Activated CD4-positive, alpha-beta T cell treated with anti-CD3 and anti-CD28 coated beads, Interleukin-2, amount 10 ng/mL, durations not matched to agents 7 days and 5 days (primary cell): ENCODE measurements around the gene SARDH. TPM values are rescaled to one million over a fixed set of nuclear protein-coding genes. Genes with fewer than 3 reads are reported as not detected.

Experiments
- CTCF ChIA-PET: fragments of 350-600 bp; sonication (Branson Sonifier 250); formaldehyde crosslinking; loops from one replicate; lab custom pipeline; 2021; ENCODE audit warnings: antibody characterized with exemption; lab: Charles Lee
- POLR2A ChIA-PET: fragments of 350-600 bp; sonication (Branson Sonifier 250); formaldehyde crosslinking; loops from one replicate; lab custom pipeline; 2021; ENCODE audit warnings: antibody characterized with exemption; lab: Charles Lee
- DNase-seq: peaks from one replicate; pipeline ENCODE4 v3.0.0-alpha.2; 2020
- H3K27ac Mint-ChIP-seq: one replicate; pipeline ENCODE4 v1.8.0; 2021; ENCODE audit warnings: mild to moderate bottlenecking, moderate library complexity, mixed read lengths
- H3K27me3 Mint-ChIP-seq: one replicate; pipeline ENCODE4 v1.8.0; 2021; ENCODE audit warnings: mixed read lengths
- H3K36me3 Mint-ChIP-seq: one replicate; pipeline ENCODE4 v1.8.0; 2021; ENCODE audit warnings: low read depth, mixed read lengths
- H3K4me1 Mint-ChIP-seq: one replicate; pipeline ENCODE4 v1.8.0; 2021; ENCODE audit warnings: mixed read lengths
- H3K4me3 Mint-ChIP-seq: one replicate; pipeline ENCODE4 v1.8.0; 2021; ENCODE audit warnings: mild to moderate bottlenecking, moderate library complexity, mixed read lengths
- H3K9me3 Mint-ChIP-seq: one replicate; pipeline ENCODE4 v1.8.0; 2021; ENCODE audit warnings: mixed read lengths
- total RNA-seq, 2 experiments: library from RNA; stranded (reverse); gene quantifications; one replicate each; pipeline ENCODE4 v1.2.3, GENCODE V29; 2021

Gene SARDH, protein sequence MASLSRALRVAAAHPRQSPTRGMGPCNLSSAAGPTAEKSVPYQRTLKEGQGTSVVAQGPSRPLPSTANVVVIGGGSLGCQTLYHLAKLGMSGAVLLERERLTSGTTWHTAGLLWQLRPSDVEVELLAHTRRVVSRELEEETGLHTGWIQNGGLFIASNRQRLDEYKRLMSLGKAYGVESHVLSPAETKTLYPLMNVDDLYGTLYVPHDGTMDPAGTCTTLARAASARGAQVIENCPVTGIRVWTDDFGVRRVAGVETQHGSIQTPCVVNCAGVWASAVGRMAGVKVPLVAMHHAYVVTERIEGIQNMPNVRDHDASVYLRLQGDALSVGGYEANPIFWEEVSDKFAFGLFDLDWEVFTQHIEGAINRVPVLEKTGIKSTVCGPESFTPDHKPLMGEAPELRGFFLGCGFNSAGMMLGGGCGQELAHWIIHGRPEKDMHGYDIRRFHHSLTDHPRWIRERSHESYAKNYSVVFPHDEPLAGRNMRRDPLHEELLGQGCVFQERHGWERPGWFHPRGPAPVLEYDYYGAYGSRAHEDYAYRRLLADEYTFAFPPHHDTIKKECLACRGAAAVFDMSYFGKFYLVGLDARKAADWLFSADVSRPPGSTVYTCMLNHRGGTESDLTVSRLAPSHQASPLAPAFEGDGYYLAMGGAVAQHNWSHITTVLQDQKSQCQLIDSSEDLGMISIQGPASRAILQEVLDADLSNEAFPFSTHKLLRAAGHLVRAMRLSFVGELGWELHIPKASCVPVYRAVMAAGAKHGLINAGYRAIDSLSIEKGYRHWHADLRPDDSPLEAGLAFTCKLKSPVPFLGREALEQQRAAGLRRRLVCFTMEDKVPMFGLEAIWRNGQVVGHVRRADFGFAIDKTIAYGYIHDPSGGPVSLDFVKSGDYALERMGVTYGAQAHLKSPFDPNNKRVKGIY
- 1 to 10 TPM; 1.9 TPM for total RNA-seq

DNA sequence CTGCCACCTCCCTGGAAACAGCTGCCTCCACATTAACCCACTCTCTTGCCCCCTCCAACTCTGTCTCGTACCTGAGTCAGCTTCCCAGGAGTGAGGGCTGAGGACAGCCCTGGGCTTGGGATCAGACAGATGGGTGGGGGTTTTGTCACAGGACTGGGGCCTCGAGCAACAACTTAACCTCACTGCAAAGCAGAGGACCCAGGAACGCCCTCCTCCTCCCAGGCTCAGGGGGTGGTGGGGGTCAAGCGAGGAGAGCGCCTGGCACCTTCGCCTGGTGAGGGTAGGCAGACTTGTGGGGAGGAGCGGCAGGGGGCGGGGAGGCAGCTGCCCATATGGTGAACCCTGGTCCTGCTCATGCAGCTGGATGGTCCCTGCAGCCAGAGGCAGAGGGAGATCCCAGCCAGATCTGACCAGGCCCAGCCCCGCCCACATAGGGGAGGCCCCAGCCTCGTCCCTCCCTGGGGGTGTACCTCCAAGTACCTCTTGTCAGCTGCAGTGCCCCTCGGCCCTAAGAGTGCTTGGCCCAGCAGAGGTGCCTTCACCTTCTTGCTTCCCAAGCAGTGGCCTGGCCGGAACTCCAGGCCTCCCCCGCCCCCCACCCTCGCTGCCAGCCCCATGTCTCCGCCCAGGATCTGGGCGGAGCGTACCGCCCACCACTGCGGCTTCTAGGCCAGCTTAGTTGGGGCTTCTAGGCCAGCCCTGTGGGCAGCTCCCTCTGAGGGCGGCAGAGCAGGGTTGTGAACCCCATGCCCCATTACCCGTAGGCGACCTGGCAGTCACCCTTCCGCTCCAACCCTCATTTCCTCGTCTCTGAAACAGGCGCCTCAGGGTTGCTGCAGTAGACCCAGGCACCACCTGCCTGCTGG, at the start of gene SARDH:
TSS of gene SARDH (minus strand) at position 579 of the 866 bp plus-strand sequence. CDS start 4,179 bp downstream, outside the sequence.
- ChIA-PET CTCF (interaction anchor here (0.6 to 1.3 kb wide), 4 partner anchors 10 to 533 kb away, joined by 3 read pairs; no protein-coding TSS in a partner anchor), POLR2A (no interaction called here)
- Mint-ChIP-seq H3K27ac (no peak within 1 kb of the TSS), H3K4me1 (peaks cover 6% of the 10 kb centered on the region), H3K4me3 (no peak within 1 kb of the TSS), H3K9me3 (no peaks in the 10 kb centered on the region), H3K27me3 (no peaks in the 10 kb centered on the region), H3K36me3 (no peaks in the 10 kb centered on the region)
- peak; percentile 28 for DNase-seq

DNA sequence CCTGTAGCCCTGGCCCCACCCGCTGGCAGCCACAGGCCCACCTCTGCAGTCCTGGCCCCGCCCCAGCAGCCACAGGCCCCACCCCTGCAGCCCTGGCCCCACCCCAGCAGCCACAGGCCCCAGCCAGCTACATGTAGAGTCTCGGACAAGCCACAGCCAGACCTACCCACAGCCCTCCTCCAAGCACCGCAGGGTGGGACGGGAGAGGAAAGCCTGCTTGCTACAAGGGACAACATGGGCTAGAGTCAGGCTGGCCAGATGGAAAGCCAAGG, 49.5 kb upstream of the SARDH start:
- no peaks in the 10 kb centered on the region for H3K27me3 Mint-ChIP-seq
- CTCF ChIA-PET, result interaction anchor here (0.5 kb wide), 1 partner anchor 866 kb away, joined by 3 read pairs; no protein-coding TSS in a partner anchor
- peaks cover 23% of the 10 kb centered on the region for H3K4me1 Mint-ChIP-seq
- H3K9me3 Mint-ChIP-seq, result no peaks in the 10 kb centered on the region
- H3K27ac Mint-ChIP-seq, result no peak overlapping the region
- H3K4me3 Mint-ChIP-seq, result no peak overlapping the region
- H3K36me3 Mint-ChIP-seq, result no peaks in the 10 kb centered on the region
- DNase-seq, result no peak
- POLR2A ChIA-PET, result no interaction called here

DNA sequence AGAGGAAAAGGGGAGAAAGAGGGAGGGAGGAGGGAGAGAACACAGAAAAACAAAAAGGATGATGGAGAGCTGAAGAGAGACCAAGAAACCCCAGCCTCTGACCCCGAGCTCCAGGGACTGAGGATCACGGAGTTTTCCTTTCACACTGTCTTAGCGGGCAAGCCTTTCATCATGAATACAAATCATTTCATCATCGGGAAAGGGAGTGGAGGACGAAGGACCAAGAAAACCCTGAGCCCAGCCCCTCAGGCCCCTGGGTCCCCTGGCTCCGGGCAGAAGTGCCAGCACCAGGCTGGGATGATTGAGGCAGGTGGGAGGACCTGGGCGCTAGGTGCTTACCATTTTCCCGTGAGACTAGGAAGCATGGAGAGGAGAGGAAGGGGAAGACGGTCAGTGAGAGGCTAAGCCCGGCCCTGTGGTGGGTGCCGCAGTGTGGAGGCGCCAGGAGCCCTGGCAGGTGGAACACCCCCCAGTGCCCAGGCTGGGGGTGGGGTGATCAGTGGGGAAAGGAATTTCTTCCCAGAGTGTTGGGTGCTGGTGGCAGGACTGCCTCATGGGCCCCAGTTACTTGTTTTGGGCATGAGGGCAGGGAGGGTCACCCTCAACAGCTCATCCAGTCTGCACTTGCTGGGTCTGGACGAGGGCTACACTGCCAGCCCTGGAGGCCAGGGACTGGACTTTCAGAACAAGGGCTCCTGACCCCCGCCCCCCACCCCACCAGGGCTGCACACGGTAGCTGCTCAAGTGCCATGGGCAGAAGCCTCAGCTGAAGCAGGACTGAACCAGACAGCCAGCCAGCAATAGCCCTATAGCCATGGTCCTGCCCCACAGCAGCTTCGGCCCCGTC, 49.0 kb upstream of the SARDH start:
- no peaks in the 10 kb centered on the region for H3K9me3 Mint-ChIP-seq
- POLR2A ChIA-PET, result no interaction called here
- no peak overlapping the region for H3K4me3 Mint-ChIP-seq
- no peaks in the 10 kb centered on the region for H3K27me3 Mint-ChIP-seq
- H3K36me3 Mint-ChIP-seq, result no peaks in the 10 kb centered on the region
- H3K27ac Mint-ChIP-seq, result peak overlapping the region; percentile 70
- no peak for DNase-seq
- peaks cover 20% of the 10 kb centered on the region for H3K4me1 Mint-ChIP-seq
- CTCF ChIA-PET, result interaction anchor here (0.5 kb wide), 1 partner anchor 867 kb away, joined by 3 read pairs; no protein-coding TSS in a partner anchor

DNA sequence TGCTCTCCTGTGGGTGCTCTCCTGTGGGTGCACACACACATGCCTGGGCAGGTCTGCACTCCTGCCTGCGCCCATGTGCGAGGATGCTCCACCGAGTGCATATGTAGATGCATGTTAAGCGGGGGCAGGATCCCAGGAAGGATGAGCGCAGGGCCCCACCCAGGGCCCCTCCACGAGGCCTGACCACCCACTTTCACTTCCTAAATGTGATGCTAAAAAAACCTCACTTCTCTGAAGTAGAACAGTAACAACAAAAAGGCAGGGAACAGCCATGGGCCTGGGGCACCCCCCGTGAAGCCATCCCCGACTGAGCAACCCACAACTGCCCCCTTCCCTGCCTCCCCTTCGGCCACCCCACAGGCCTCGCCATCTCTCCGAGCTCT, 48.2 kb upstream of the SARDH start:
- Mint-ChIP-seq H3K4me3 (no peak overlapping the region), H3K36me3 (no peaks in the 10 kb centered on the region), H3K27me3 (no peaks in the 10 kb centered on the region), H3K27ac (peak overlapping the region; percentile 70), H3K4me1 (peaks cover 19% of the 10 kb centered on the region), H3K9me3 (no peaks in the 10 kb centered on the region)
- POLR2A ChIA-PET, result no interaction called here
- CTCF ChIA-PET, result no interaction called here
- DNase-seq, result no peak

DNA sequence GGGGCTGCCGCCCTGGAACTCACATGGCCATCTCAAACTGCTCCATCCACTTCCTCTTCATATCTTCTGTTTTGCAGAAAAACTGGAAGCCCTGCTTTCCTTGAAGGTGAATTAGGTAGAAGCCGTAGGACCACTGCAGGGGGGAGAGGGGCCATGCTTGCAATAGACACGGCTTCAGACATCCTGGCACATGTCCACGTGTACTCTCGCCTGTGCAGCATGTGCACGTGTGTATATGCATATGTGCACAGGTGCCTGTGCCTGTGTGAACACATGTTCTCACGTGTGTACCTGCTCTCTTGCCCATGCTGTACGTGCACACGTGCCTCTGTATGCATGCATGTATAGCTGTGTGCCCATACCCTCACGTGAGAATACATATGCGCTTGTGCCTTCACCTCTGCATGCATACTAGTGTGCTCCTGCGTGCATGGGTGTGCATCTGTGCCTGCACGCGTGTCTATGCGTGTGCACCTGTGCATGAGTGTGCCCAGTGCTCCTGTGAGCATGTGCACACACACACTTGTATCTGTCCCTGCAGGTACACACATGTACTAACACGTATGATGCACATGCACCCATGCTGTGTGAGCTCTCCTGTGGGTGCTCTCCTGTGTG, 47.7 kb upstream of the SARDH start:
- H3K9me3 Mint-ChIP-seq, result no peaks in the 10 kb centered on the region
- DNase-seq, result no peak
- H3K4me1 Mint-ChIP-seq, result peaks cover 19% of the 10 kb centered on the region
- CTCF ChIA-PET, result no interaction called here
- no peaks in the 10 kb centered on the region for H3K27me3 Mint-ChIP-seq
- H3K27ac Mint-ChIP-seq, result peak overlapping the region; percentile 70
- H3K36me3 Mint-ChIP-seq, result no peaks in the 10 kb centered on the region
- POLR2A ChIA-PET, result no interaction called here
- no peak overlapping the region for H3K4me3 Mint-ChIP-seq

DNA sequence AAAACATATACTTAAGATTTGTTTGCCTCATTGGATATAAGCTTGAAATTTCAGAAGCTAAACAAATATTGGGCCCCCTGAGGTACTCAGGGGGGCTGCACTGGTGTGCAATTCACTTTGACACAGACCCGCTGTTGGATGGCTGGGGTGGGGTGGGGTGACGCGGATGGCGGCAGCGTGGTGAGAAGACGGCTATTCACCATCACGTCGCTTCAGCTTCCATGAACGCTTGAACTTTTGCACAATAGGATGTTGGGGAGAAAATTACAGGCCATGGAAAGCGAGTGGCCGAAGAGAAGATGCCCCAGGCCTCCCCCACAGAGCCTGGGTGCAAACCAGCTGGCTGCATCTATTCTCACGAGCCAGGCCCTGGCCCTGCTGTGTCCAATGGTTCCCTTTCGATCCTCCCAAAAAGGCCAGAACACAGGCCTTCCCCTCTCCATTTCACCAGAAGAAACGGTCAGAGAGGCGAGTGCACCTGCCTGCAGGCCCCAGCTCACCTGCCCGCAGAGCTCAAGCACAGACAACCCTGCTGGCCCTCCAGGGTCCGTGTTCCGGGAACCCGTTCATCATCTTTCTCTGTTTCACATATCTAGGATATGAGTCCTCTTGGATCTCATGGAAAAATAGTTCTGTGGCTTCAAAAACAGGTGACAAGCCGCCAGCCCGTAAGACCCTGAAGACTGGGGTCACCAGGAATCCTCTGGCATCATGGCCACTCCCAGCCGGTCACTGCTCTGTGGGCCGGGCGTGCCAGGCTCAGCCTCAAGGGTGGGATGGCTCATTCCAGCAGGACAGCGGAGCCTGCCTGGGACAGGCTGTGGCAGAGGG, 46.8 kb upstream of the SARDH start:
- Mint-ChIP-seq H3K36me3 (no peaks in the 10 kb centered on the region), H3K27me3 (no peaks in the 10 kb centered on the region), H3K9me3 (no peaks in the 10 kb centered on the region), H3K4me1 (peaks cover 19% of the 10 kb centered on the region), H3K4me3 (no peak overlapping the region), H3K27ac (no peak overlapping the region)
- DNase-seq, result no peak
- ChIA-PET POLR2A (no interaction called here), CTCF (interaction anchor here (5.5 kb wide), 1 partner anchor 210 kb away, joined by 30 read pairs; no protein-coding TSS in a partner anchor)

DNA sequence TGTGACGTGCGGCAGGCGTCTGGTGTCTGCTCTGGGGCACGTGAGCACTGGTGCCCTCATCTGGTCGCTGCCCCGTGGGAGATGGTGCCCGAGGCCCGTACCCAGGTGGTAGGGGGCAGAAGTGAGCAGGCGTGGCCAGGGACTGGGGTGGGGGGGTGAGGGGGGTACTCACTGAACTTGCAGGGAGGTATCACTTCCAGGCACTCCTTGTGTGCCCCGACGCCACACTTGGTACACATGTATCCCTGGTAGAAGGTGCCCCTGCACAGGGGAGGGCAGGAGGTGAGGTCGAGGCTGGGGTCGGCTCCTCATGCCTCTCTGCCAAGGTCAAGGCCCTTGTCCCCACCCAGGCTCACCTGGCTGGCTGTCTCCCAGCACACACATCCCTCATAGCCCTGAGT, 45.2 kb upstream of the SARDH start:
- Mint-ChIP-seq H3K4me1 (peaks cover 16% of the 10 kb centered on the region), H3K27me3 (no peaks in the 10 kb centered on the region), H3K27ac (no peak overlapping the region), H3K9me3 (no peaks in the 10 kb centered on the region), H3K4me3 (no peak overlapping the region), H3K36me3 (no peaks in the 10 kb centered on the region)
- DNase-seq, result no peak
- ChIA-PET CTCF (interaction anchor here (1.2 to 5.5 kb wide), 3 partner anchors 10 to 211 kb away, joined by 4 to 30 read pairs (median 5); no protein-coding TSS in a partner anchor), POLR2A (no interaction called here)

DNA sequence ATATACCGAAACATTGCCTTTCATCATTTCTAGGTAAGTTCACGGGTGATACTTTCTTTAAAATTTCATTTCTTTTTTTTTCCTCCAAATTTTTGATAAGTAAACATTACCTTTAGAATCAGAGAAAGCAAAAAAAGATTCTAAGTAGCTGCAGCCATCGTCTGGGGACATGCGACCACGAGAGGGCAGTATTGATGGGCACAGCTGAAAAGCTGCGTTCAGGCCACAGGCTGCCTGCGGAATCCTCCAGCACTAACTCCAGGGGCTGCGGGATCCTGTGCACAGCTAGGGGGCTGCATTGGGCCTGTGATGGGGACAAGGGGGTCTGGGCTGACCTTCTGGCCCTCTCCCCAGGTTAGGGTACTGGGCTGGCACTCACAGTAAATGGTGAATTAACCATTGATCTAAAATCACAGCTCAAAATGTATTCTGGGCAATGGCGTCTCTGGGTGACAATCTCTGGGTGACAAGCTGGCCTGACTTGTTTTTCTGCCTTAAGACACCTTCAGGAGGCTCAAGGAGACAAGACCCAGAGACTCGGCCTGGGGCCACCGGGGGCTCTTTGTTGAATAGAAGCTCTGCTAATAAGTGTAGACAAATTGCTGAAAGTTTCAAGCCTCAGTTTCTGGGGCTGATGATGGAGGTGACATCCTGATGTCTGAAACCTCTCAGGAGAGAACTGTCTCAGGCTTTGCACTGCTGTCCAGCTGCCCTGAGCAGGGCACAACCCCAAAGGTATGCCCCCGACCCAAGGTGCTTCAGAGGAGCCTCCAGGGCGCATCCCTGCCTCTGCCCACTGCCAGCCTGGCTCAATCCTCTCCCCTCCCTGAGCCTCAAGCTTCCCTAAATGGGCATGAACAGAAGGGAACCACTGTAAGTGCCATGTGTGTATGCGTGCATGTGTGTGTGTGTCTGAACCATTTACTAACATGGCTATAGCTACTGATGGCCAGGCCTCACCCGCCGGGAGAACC, 44.3 kb upstream of the SARDH start:
- Mint-ChIP-seq H3K27ac (no peak overlapping the region), H3K4me3 (no peak overlapping the region), H3K4me1 (peaks cover 16% of the 10 kb centered on the region), H3K9me3 (no peaks in the 10 kb centered on the region), H3K27me3 (no peaks in the 10 kb centered on the region), H3K36me3 (no peaks in the 10 kb centered on the region)
- DNase-seq, result peak; percentile 80
- POLR2A ChIA-PET, result no interaction called here
- CTCF ChIA-PET, result interaction anchor here (0.8 to 5.5 kb wide), 11 partner anchors 8 to 217 kb away, joined by 3 to 30 read pairs (median 3); partner anchors contain the start of gene SARDH

DNA sequence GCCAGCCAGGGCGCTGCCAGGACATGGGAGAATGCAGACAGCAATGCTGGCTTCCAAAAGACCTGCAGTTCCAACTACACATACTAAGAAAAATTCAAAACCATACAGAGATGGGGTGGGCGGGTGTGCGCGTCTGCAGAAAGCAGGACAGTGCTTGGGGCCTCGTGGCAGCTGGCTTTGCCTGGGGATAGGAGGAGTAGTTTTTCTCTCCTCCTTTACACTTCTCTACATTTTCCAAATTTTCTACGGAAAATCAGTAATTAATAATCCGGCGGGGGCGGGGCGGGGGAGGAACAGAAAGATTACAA, 43.6 kb upstream of the SARDH start:
- Mint-ChIP-seq H3K9me3 (no peaks in the 10 kb centered on the region), H3K4me1 (peaks cover 12% of the 10 kb centered on the region)
- POLR2A ChIA-PET, result no interaction called here

More for the DNA sequence above, 43.6 kb upstream of the SARDH start:
- CTCF ChIA-PET, result interaction anchor here (0.8 to 5.5 kb wide), 9 partner anchors 8 to 218 kb away, joined by 3 to 30 read pairs (median 3); partner anchors contain the start of gene SARDH
- no peak overlapping the region for H3K4me3 Mint-ChIP-seq
- no peaks in the 10 kb centered on the region for H3K27me3 Mint-ChIP-seq
- no peaks in the 10 kb centered on the region for H3K36me3 Mint-ChIP-seq
- no peak for DNase-seq
- H3K27ac Mint-ChIP-seq, result no peak overlapping the region
